HG02870 (cell line): ENCODE measurements around the gene MCF2L.

ENCODE experiments used
- ATAC-seq: cut with Tn5 transposase; IDR thresholded peaks from one replicate; pipeline ENCODE4 v1.9.1; 2021; ENCODE audit warnings: mild to moderate bottlenecking, moderate library complexity; ENCODE audit not compliant: unreplicated experiment

The MCF2L gene

DNA sequence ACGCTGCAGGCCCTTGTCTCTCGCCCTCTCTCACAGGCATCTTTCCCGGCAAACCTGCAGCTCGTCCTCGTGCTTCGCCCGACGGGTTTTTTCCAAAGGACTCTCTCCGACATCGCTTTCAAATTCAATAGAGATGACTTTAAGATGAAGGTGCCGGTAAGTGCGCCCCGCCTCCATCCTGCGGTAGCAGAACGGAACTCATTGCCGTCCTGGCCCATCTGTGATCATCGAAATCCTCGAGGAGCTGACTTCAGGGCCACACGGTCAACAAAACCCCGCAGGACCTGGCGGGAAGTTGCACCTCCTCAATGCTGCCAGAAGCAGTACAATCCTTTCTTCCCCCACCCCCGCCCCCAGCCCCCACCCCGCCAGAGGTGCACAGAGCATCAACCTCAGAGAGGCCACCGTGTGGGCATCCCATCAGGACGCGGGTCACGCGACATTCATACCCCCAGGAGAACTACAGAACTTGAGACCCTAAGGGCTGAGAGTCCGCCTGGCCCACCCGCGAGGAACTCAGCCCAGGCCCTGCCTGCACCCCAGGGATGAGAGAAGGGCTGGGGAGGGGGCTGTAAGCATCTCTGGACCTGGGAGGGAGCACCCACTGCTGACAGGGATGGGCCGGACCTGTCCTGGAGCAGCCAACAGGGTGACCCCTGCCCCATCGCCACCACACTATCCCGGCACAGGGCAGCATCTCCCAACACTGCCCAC, 91.7 kb downstream of the MCF2L start:
- ATAC-seq: no peak

DNA sequence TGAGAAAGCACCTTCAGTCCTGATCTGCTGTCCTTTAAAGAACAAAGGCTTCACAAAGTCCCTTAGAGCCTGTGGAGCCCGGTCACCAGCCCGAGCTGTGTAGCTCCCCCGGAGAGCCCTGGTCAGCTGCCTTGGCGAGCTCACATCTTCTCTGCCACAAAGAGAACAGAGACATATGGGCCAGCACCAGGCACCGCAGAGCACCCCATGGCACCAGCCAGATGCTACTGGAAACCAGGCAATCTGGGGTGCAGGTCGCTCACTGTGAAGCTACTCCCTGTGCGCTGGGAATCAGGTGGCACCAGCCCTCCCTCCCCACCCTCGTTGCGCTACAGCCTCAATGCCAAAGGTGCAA, 92.2 kb downstream of the MCF2L start:
- no peak for ATAC-seq

DNA sequence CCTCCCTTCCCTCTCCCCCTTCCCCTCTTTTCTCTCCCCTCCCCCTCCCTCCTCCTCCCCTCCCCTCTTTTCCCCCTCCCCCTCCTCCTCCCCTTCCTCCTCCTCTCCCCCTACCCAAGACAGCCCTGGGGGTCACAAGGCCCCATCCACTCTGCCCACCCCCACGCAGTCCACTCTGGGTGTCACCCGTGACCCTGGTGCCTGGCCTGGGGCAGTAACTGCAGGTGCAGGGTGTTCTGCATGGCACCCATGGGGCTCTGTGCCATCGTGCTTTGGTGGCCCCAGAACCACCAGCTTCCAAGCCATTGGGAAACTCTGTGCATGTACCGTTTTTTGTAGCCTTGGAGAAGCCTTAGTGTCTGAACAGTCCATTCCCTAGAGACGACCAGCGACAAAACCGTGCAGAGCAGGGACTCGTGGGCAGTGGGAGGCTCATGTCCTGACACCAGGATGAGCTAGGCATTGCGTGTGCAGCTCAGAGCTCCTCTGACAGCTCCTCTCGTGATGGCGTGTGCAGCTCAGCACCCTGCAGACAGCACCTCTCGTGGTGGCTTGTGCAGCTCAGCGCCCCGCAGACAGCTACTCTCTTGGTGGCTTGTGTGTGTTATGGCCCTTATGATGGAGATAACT, 92.9 kb downstream of the MCF2L start:
- no peak for ATAC-seq

DNA sequence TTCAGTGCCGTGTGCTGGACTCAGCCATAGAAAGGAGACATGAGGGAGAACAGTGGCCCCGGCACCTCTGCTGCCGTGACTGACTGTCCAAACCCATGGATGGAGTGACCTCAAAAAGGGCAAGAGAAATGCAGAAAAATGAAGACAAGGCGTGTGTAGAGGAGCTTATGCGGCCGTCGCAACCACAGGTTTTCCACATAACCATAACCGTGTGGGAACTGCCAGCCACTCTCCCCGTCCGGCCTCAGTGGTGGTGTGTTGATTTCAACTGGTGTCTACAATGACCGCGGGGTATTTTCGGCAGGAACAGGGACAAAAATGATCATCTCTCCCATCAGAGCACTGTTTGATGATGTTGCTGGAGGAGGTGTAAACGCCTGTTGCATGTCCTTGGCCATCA, 93.7 kb downstream of the MCF2L start:
- ATAC-seq: no peak

DNA sequence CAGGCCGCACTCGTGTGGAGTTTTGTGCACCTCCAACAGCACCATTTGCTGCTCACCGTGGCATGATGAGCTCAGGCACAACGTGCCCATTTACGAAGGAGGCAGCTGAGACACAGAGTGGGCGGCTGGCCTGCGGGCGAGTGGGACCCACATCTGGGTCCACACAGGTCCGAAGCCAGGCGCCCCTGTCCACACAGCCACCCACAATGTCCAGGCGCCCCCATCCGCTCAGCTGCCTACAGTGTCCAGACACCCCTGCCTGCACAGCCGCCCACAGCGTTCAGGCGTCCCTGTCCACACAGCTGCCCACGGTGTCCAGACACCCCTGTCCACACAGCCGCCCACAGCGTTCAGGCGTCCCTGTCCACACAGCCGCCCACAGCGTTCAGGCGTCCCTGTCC, 94.1 kb downstream of the MCF2L start:
- no peak for ATAC-seq

DNA sequence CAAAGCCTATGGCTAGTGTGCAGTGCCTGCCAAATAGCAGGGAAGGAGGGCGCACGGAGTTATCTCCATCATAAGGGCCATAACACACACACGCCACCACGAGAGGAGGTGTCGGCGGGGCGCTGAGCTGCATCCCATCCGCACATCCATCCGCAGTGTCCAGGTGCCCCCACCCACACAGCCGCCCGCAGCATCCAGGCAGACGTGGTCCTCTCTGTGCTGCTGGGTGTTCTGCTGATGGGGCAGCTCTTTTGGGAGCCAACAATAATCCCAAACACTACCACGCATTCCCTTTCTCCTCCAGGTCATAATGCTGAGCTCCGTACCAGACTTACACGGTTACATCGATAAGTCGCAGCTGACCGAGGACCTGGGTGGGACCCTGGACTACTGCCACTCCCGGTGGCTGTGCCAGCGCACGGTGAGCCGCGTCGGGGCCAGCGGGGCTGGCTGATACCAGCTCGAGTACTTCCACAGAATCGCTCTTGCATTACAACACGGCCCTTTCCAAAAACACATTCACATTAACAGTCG, 95.1 kb downstream of the MCF2L start:
- no peak for ATAC-seq

DNA sequence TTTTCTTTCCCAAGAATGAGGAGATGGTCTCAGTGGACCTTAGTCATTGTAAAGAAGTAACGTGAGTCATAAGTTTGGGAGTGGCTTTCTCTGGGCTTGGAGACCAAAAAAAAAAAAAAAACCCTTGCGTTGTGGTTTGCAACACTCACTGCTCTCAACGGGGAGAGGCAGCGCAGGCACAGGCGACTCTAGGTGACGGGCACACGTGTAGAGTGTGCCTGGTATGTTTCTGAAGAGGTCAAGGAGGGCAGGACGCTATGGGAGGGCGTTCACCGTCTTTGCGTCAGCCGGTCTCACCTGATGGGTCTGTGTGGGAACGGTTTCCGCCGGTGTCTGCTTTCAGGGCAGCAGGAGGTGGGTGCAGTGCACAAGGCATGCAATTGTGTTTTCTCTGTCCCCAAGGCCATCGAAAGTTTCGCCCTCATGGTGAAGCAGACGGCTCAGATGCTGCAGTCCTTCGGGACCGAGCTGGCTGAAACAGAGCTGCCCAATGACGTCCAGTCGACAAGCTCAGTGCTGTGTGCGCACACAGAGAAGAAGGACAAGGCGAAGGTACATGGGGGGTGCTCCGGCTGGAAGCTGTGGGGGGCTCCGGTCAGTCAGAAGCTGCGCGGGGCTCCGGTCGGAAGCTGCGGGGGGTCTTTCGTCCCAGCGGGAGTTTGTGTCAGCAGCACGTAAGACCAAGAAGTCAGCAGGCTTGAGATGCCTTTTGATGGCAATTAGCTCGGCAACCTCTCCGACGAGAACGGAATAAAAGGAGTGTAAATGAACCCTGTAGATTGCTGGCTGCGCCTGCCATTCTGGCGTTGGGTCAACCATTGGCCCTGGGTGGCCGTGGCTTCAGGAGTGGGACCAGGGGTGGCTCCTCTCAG, 95.8 kb downstream of the MCF2L start:
- no peak for ATAC-seq

DNA sequence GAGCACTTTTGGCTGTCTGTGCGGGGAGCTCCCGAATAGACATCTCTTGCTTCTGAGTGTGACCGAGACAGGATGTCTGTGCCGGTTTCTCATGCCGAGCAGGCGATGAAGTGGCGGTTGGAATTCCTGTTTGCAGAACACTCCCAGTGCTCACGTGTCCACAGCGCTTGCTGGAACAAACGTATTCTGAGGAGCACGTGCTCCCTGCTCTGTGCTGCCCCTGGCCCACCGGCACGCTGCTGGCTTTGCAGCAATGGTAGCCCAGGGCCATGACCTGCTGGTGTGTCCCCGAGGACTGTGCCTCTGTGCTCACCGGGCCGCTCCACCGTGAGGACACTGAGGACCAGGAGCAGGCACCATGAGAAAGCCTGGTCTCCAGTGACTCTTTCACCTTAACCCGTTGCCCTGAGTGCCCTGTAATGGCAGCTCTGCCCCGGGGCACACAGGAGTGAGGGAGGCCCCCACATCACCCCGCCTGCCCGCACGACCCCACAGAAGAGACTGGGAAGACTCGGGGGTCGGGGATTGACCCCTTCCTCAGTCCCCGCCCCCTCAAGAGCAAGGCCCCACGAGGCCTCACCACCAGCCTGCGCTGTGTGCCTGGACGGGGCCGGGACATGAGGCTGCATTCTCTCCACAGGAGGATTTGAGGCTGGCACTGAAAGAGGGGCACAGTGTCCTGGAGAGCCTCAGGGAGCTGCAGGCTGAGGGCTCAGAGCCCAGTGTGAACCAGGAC, 96.6 kb downstream of the MCF2L start:
- no peak for ATAC-seq

DNA sequence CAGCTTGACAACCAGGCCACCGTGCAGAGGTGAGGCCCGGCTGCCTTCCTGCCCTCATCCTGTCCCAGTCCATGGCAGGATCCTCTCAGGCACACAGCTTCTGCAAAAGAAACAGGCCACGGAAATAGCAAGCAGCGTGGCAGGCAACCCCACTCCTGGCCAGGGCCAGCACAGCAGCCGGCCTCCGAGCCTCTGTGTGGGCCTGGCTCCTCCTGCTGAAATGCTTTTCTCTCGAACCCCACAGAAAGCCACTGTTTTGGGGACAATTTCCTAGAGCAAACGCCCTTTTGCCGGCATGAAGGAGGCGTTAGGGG, 97.1 kb downstream of the MCF2L start:
- ATAC-seq: no peak

DNA sequence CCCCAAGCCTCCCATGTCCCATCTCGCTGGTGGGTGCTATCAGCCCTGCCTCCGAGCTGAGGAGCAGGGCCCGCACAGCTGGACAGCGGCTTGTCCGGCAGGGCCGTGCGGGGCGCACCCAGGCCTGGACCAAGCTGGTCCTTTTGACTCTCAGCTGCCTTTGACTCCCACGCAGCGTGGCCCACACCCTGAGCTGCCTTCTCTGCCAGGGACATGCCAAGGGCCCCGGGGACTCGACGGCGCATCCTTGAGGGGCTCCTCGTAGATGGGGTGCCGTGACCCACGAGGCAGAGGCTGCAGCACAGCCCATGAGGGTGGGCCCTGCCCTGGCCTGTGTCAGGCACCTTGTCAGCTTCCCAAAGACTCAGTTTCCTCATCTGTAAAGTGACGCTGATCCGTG, 97.7 kb downstream of the MCF2L start:
- ATAC-seq: no peak

DNA sequence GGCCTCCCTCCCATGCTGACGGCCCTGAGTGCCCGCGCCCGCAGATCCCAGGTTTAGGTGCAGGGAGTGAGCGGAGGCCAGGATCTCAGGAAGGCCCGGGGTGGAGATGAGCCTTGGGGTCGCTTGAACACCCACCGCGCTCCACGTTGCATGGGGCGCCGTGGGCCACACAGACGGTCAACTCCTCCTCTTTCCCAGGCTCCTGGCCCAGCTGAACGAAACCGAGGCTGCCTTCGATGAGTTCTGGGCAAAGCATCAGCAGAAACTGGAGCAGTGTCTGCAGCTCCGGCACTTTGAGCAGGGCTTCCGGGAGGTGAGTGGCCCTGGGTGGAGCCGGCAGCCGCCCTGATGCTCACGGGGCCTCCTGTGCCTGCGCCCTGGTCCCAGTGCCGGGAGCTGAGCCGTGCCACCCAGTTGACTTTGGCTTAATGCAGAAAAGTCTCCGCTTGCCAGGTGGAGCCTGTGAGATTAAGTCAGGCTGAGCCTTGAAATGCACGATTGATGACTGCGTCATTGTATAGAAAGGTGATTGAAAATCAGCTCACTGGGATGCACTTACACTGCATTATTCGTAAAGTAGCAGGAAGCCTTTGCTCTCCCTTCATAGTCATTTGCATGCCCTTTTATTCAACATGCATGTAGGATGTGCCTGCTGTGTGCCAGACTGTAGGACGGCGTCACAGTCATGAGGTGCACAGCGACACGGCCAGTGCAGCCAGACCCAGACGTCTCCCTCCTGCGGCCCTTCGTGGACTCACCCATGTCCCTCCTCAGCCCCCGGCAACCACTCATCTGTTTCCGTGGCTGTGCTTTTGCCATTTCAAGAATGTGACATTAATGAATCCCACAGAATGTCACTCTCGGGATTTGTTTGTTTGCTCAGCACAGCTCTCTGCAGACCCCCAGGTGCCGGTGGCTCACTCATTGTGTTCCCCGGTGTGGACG, 101.1 kb downstream of the MCF2L start:
- no peak for ATAC-seq

DNA sequence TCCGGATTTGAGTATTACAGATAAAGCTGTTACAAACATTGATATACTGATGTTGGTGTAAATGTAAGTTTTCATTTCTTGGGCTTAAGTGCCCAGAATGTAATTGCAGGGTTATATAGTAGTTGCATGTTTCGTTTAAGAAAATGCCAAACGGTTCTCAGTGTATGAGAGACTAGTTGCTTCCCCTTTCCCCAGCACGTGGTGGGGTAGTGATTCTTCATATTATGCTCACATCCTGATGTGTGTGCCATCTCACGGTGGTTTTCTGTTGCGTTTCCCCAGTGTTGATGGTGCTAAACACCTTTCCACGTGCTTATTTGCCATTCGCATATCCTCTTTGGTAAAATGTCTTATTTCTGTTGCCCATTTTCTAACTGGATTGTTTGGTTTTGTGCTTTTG, 101.8 kb downstream of the MCF2L start:
- no peak for ATAC-seq

DNA sequence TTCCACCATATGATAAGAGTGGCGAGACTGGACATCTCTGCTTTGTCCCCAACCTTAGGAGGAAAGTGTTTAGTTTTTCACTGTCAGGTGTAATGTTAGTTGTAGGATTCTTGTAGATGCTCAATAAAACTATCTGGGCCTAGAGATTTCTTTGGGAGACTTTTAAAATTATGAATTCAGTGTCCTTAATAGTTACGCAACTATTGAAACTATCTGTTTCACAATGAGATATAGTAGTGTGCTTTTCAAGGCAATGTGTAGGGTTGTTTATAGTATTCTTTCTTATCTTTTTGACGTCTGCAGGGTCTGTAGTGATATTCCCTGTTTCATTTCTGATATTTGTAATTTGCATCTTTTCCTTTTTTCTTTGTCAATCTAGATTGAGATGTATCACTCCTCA, 103.4 kb downstream of the MCF2L start:
- ATAC-seq: no peak

DNA sequence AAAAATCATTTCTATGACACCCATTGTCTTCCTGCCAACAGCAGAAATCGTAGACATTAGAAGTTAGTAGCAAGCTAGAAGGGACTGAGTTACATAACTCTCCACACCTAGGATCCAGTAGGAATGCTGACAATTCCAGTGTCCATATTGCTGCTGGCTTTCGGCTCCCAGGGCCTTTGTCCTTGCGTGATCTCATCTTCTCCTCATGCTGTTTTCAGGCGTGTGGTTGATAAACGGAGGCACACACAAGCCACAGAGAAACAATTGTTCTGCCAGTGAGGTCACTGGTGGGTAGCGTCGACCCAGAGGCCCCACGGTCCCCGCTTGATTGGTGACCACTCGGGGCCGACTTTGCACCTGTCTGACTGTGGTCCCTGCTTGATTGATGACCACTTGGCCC, 104.9 kb downstream of the MCF2L start:
- no peak for ATAC-seq

DNA sequence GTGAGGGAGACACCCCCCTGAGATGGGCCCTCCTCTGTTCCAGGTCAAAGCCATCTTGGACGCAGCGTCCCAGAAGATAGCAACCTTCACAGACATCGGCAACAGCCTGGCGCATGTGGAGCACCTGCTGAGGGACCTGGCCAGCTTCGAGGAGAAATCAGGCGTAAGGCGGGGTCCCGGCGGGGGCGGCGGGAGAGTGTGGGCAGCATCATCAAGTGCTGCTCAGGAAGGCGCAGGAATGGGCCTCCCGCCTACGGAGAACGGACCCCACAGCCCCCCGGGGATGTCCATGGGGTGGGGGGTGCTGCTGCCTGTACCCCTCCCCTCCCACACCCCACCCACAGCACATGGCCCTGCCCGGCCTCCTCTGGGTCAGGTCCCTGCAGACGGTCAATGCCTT, 105.4 kb downstream of the MCF2L start:
- no peak for ATAC-seq

DNA sequence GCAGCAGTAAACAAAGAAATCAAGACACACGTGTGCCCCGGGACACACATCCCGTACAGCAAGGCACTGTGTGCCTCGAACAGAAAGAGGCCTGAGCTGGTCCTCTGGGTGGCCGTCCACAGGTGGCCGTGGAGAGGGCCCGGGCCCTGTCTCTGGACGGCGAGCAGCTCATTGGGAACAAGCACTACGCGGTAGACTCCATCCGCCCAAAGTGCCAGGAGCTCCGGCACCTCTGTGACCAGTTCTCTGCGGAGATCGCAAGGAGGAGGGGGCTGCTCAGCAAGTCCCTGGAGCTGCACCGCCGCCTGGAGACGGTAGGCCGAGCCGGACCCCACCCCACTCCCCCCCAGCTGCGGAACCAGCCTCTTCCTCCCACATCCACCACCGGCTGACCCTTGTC, 105.9 kb downstream of the MCF2L start:
- no peak for ATAC-seq

DNA sequence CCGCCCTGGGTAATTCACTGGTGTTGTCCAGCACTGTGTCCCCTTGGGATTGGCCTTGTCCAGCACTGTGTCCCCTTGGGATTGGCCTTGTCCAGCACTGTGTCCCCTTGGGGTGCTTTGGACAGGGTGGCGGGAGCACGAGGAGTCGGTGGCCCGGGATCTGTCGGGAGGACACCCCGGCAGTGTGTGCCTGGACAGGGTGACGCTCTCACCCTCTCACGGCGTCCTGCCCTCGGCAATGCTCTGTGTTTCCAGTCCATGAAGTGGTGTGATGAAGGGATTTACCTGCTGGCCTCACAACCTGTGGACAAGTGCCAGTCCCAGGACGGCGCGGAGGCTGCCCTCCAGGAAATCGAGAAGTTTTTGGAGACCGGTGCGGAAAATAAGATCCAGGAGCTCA, 106.7 kb downstream of the MCF2L start:
- ATAC-seq: no peak

DNA sequence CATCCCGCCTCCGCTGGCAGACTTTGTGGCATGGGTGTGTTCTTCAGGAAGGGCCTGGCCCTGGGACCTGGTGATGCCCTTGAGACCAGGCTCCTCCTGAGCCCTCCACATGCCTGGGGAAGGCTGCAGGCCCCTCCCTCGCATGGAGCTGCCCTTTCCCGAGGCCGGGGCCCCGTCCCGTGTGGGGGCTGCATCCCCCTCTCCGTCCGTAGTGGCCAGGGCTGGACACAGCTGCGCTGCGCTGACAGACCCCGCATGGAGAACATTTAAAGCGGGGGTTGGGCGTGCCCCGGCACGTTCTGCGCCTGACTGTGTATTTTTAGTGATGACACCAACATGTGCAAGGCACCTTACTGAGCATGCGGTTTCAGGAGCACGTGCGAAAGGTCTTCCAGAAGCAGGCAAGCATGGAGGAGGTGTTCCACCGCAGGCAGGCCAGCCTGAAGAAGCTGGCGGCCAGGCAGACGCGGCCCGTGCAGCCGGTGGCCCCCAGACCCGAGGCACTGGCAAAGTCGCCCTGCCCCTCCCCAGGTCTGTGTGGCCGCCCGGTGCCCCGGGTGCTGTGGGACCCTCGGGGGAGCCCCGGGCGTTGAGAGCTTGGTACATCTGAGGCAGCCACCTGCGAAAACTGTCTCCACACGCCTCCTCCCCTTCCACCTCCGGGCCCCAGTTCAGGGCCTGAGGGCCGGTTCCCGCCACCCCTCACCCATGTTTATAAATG, 107.8 kb downstream of the MCF2L start:
- no peak for ATAC-seq

DNA sequence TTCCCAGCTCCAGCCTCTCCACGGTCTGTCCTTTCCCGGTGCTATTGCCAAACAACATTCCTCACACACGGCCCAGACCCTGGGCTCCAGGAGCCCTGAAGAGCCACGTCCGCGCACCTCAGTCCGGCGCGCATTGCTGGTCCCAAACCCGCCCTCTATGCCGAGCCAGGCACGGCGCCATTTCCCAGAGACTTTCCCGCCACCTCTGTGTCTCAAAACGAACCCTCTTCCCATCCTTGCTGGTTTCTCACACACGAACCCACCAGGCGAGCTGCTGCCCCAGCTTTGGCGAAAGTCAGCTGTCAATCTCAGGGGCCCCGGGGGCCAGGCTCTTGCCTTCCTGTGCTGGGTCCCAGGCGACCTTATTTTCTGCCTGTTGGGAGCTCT, 108.5 kb downstream of the MCF2L start:
- no peak for ATAC-seq
